ENCODE results near the gene INTS1. TPM values are rescaled to one million over a fixed set of nuclear protein-coding genes. Genes with fewer than 3 reads are reported as not detected.

Gene INTS1, protein sequence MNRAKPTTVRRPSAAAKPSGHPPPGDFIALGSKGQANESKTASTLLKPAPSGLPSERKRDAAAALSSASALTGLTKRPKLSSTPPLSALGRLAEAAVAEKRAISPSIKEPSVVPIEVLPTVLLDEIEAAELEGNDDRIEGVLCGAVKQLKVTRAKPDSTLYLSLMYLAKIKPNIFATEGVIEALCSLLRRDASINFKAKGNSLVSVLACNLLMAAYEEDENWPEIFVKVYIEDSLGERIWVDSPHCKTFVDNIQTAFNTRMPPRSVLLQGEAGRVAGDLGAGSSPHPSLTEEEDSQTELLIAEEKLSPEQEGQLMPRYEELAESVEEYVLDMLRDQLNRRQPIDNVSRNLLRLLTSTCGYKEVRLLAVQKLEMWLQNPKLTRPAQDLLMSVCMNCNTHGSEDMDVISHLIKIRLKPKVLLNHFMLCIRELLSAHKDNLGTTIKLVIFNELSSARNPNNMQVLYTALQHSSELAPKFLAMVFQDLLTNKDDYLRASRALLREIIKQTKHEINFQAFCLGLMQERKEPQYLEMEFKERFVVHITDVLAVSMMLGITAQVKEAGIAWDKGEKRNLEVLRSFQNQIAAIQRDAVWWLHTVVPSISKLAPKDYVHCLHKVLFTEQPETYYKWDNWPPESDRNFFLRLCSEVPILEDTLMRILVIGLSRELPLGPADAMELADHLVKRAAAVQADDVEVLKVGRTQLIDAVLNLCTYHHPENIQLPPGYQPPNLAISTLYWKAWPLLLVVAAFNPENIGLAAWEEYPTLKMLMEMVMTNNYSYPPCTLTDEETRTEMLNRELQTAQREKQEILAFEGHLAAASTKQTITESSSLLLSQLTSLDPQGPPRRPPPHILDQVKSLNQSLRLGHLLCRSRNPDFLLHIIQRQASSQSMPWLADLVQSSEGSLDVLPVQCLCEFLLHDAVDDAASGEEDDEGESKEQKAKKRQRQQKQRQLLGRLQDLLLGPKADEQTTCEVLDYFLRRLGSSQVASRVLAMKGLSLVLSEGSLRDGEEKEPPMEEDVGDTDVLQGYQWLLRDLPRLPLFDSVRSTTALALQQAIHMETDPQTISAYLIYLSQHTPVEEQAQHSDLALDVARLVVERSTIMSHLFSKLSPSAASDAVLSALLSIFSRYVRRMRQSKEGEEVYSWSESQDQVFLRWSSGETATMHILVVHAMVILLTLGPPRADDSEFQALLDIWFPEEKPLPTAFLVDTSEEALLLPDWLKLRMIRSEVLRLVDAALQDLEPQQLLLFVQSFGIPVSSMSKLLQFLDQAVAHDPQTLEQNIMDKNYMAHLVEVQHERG (N-terminal part only)
- total RNA-seq (ENCODE audit: insufficient read depth, low replicate concordance): 18.5 TPM

DNA sequence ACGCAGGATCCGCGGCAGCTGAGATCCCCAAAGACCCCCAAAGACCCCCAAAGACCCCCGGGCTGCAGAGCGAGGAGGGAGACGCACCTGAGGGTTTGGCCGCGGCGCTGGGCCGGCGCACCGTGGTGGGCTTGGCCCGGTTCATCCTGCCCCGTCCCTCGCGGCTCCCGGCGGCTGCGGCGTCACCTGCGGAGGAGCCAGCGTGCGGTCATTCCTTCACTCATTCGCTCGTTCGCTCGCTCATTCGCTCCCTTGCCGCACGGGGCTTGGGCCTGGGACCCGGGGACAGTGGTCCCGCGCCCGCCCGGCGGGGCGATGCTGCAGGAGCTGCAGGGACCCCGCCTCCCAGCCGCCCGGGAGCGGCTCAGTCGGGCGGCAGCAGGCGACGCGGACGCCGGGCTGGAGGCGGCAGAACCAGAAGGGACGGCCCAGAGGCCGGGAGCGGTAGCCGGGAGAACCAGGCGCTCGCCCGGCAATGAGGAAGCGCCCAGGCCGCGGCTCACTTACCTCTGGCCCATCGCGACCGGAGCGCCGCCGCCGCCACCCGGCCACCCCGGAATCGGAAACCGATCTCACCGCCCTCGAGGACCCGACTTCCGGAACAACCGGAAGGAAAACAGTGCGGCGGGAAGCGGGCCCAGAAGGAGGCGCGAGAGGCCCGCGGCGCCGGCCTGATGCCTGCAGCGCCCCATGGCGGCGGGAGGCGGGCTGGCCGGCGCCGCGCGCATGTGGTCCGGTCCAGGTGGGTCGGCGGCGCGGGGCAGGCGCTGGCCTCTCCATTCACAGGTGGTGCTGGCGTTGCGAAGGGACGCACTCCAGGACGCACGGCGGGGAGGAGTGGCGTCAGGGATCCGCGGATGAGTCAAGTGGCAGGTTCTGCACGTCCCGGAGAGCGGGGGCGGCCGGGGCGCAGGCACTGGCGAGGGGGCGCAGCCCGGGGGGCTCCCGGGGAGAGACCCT lies at the start of gene INTS1:
INTS1 (minus strand) TSS at position 574 of the 960 bp plus-strand sequence; CDS start at position 145, 429 bp downstream.
- DNase-seq (ENCODE audit: low spot score): peak; percentile 91

DNA sequence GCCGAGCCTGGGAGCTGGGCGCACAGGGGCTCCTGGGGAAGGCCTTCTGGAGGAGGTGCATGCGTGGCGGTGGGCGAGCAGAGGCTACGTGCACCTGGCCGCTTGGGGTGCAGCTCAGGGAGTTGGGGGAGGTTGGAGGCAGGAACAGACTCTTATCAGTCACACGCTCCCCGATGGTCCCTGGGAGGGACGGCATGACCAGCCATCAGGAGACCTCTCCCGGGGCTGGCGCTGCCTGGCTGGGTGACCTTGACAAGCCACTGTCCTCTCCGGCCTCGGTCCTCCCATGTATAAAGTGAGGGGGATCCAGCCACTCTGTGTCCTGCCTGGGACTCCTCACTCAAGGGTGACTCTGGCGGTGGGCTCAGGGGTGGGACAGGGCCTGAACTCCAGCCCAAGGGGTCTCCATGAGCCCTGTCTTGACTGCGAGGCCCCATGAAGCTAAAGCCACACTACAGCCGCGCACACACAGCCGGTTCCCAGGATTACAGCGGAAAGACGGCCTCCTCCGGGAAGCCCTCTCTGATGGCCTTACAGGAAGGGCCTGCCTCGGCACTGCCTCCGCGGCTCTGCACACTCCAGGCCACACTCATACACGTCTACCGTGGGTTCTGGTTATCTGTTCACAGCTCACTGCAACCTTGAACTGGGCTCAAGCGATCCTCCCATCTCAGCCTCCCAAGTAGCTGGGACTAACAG lies 49.5 kb upstream of the INTS1 start:
- no peak for DNase-seq (ENCODE audit: low spot score)

DNA sequence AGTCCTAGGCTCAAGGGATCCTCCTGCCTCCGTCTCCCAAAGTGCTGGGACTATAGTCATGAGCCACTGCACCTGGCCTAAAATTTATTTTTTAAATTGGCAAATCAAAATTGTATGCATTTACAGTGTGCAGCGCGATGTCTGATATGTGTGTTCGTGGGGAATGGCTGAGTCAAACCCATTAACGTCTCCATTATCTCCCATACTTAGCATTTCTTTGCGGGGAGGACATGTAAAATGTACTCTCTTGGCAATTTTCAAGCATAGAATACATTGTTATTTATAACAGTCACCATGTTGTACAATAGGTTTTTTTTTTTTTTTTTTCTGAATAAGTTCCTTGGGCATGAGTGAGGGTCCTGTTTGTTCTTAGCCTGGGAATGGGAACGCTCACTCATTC lies 48.0 kb upstream of the INTS1 start:
- DNase-seq (ENCODE audit: low spot score): no peak

DNA sequence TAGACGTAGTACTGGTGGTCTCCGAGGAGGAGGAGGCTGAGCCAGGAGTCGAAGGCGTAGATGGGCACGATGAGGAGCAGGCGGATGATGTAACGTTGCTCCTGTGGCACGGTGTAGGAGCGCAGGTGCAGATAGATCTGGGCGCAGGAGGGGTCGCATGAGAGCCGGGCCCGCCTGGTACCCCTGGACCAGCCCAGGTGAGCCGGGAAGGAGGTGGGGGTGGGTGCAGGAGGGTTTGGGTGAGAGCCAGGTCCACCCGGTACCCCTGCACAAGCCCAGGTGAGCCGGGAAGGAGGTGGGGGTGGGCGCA lies 46.6 kb upstream of the INTS1 start:
- DNase-seq (ENCODE audit: low spot score): no peak

DNA sequence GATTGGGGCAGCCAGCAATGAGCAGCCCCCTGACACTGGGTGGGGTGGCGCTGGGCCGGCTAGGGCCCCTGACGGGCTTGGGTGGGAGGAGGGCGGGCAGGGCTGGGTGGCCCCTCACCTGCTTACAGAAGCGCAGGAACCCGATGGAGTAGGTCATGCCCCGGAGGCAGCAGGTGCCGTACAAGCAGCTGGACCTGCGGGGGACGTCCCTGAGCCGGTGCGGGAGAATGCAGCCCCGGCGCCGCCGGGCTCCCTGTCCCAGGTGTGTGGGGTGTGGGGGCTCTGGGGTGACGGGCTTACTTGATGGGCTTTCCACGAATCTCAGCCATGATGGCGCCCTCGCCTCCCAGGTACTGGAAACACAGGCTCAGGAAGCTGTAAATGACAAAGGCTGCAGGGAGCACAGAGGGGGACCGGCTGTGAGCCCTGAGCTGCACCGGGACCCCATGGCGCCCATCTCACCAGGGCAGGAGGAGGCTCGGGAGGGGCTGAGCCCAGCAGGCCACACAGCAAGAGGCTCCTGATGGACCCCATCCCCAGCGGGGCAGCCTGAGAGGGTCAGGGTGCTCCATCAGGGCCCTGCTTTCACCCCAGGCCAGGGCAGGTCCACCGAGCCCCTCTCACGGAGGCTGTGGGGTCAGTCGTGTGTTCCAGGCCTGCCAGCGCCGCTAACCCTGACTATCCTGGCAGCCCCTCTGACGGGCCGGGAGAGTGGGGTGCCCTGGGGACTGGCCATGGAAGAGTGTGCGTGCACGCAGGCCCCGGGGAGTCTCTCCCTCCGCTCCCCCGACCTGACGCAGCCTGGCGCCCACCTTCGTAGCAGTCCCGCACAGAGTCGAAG lies 46.0 kb upstream of the INTS1 start:
- no peak for DNase-seq (ENCODE audit: low spot score)

DNA sequence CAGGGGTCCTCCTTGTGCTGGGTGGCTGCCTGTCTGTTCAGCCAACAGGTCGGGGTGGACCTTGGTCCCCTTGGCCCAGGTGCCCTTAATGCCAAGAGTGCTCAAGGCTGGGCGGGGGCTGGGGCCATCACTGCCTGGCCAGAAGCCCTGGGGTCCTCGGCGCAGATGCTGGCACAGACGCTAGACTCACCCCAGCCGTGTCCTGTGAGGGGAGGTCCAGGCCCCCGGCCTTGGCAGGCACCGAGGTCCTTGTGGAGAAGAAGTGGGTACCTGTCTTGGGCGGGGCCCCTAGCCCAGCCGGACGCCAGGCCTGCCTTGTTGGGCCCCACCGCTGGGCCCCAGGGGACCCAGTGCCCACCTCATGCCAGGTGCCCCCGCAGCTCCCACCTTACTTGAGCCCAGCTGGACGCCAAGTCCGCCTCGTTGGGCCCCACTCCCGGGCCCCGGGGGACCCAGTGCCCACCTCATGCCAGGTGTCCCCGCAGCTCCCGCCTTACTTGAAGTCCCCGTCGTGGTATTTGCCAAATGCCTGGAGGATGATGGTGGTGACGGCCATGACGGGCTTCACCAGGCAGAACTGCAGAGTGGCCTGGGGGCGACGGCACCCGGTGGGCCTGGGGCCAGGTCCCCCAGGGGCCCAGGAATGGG lies 45.3 kb upstream of the INTS1 start:
- no peak for DNase-seq (ENCODE audit: low spot score)

DNA sequence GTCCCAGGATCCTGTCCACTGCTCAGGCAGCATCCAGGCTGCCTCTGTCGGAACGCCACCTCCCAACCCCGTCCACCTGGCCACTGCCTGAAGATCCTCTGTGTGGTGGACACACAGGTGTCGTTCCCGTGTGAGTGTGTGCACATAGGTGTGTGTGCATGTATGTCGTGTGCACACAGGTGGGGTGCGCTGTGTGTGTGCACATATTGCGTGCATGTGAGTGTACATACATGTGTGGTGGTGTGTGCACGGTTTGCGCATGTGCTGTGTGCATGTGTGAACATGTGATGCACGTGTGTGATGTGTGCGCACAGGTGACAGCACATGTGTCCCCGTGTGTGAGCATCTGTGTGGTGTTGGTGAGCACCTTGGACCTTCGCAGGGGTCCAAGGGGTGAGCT lies 44.8 kb upstream of the INTS1 start:
- no peak for DNase-seq (ENCODE audit: low spot score)

DNA sequence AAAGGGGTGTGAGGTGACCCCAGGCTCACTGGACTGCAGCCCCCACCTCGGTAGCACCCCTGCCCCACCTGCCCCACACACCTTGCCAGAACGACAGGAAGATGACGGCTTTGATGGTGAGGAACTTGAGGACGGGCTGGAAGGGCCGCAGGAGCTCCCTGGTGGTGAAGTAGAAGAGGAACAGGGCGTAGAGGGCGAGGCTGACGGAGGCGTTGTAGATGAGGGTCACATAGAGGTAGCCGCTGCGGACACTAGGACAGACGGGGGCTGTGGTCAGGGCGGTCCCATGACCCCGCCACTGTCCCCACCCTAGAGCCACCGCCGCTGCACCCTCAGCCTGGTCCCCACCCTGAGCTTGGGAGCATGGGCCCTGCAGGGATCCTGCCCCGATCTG lies 44.2 kb upstream of the INTS1 start:
- DNase-seq (ENCODE audit: low spot score): no peak

DNA sequence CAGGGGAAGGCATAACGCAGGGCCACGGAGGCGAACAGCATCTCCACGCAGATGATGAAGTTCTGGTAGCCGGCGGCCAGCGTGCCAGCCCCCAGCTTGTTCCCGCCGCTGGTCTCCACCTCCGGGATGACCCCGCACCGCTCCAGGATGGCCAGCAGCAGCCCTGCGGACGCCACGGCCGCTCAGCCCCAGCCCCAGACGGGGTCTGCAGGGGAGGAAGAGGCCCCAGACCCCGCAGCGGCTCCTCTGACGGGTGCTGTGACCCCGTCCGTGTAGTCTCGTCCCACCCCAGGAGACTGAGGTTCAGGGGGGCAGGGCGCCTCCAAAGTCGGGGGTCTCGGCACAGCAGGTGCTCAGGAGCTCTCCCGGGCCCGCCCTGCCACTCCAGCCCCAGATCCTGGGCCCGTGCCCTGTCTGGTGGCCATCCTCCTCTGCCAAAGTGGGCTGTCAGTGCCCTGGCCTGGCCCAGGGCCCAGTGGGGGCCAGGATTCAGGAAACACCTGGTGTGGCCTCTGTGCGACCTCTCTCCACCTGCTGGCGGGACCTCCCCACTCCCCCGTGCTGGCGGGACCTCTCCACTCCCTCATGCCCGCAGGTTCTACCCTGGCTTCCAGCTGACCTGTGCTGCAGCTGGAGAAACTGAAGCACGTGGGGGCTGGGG lies 43.7 kb upstream of the INTS1 start:
- no peak for DNase-seq (ENCODE audit: low spot score)

DNA sequence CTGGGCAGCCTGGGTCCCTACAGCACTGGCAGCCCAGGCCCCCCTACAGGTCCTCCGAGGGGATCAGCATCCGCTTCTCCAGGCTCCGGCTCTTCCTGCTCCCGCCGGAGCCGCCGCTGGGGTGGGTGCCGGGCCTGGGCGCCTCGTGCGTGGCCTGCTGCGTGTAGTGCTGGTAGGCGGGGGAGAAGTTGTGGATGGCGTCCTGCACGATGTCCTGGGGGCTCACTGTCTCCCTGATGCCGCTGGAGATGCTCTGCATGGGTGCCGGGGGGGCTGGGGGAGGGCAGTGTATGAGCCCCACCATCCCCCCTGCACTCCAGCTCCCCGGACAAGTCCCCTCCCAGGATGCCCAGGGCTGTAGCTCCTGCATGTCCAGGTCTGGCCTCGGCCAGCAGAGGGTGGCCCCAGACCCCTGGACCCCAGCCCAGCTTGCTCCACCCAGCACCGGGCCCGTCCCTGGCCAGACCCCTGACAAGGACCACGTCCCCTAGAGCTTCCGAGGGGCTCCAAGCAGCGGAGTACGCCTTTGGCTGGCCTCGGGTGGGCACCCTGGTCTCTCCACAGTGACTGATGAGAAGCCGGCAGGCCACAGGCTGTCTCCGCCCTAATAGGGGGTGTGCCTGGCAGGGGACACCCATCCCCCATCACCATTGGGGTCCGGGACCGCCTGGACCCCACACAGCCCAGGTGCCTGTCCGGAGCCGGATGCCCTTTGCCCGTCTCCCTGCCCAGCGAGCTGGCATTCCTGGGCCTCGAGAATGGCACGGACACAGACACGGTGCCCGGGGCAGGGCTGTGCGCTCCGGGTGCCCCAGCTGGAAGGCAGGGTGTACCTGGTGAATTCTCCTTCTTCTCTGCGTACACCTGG lies 43.0 kb upstream of the INTS1 start:
- no peak for DNase-seq (ENCODE audit: low spot score)

DNA sequence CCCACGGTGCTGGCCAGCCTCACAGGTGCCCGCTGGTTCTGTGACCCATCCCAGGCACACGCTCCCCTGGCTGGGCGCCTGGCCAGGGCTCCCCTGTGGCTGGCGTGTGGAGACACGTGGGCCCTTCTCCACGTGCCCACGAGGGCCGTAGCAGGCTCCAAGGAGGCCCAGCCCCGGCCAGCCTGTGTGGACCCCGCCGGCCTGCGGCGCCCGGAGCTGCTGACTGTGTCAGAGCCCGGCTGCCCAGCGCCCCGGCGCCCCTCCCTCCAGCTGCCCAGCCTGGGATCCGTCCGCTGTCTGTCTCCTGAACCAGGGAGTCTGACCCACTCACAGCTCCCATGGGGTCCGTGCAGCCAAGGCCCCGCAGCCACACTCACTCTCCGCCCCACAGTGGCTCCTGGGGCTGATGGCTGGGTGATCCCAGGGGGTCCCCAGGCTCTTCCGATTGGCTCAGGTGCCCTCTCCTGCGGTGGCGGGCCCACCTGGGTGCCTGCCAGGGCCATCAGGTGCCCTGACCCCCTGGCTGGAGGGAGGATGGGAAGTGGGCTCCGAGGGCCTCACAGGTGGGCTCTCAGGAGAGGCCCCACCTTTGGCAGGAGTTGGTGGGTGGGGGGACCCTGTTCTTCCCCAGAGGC lies 42.2 kb upstream of the INTS1 start:
- no peak for DNase-seq (ENCODE audit: low spot score)

DNA sequence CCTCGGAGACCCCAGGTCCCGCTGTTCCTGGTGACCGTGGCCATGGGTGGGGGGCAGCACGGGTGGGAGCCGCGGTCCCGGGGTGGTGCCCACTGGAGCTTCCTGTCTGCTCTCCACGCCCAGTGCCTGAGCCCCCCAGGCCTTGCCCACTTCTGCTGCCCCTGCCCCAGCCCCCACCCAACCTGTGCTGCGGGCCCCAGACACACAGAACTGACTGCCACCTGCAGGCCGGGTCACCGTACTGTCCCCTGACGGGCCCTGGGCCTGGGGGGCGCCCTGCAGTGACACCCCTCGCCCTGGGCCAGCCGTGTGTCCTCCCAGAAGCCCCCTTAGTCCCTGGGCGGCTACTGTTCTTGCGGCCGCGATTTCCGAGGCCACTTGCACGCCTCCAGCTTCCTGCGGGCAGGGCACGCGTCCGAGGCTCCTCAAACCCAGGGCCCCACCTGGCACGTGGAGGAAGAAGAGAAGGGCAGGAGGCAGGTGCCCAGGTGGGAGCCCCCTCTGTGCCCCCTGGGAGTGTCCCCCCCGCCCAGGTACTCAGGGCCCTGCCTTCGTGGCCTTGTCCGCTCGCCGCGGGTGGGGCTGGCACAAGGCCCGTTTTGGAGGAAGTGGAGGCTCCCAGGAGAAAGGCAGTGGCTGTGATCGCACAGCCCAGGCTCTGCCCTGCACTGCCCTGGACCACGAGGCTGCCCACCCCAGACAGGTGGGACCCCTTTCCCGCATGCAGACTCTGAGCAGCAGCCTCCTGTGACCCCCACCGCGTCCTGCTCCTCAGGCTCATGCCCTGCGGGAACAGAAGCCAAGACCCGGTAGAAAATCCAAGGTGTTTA lies 41.4 kb upstream of the INTS1 start:
- DNase-seq (ENCODE audit: low spot score): no peak

DNA sequence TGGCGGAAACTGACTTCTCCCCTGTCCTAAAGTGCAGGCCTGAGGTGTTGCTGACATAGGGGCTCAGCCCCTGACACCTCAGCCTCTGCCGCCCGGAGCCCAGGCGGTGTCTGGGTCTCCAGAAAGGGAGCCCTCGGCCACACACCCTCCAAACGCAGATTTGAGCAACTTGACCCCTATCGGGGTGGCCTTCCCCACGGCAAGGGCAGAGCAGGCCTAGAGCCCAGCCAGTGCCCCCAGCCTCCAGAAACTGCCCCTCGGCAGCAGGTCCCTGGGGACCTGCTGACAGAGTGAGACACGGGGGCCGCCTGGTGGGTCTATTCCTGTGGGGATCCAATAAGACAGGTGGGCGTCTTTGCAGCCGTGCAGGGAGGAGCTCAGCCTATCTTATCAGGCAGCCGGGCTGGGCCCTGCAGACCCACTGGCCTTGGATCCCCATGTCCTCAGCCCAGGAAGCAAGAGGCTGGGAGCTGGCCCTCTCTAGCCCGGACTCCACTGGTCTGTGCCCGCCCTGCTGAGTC lies 40.8 kb upstream of the INTS1 start:
- no peak for DNase-seq (ENCODE audit: low spot score)

DNA sequence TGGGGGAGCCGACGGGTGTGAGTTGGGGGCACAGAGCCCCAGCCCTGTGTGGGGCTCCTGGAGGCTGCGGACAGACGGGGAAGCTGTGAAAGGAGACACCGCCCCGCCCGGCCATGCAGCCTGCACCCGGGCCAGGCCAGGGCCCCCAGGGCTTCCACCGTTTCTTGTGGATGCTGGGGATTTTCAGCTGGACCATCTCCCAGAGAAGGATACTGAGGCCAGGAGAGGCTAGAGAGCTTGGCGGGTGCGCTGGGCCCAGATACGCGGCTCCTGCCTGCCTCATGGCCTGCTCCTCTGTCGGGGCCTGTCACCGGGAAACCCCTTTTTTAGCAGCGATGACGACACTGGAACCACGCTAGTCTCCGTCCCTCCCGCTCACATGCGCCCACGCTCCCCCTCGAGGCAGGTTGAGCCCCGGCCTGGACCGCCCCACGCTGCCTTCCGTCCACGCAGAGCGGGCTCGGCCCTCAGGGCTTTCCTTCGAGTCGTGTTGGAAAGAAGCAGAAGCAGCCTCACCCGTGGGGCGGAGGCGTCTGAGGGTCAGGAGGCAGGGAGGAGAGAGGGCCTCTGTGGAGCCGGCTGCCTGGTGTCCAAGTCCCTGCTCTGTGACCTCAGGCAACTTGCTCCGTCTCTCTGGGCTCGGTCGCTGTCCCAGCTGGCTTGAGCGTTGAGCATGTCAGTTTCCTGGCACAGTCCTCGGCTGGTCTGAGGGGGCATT lies 40.1 kb upstream of the INTS1 start:
- DNase-seq (ENCODE audit: low spot score): no peak

DNA sequence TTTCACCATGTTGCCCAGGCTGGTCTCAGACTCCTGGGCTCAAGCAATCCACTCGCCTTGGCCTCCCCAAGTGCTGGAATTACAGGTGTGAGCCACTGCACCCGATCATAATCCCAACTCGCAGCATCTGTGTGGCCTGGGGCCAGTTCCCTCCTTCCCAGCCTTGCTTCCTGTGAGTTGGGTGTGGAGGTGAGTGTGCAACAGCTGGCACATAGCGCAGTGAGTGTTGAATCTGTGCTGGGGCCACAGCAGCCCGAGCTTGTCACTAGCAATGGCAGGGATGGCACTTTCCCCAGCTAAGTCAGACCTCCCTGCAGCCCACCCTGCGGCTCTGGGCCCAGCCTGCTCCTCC lies 39.6 kb upstream of the INTS1 start:
- no peak for DNase-seq (ENCODE audit: low spot score)

Measured in umbilical cord (tissue), 2 donors.